Activated CD8-positive, alpha-beta memory T cell treated with anti-CD3 and anti-CD28 coated beads, Interleukin-2, amount 50 U/mL, for 48 hours (primary cell): ENCODE data around the gene RPTOR.

Experiments used
- DNase-seq: peaks from one replicate; pipeline ENCODE4 v3.0.0-alpha.2; 2020

RPTOR gene

GRCh38 chr17:80956321-80957190 is 411.9 kb downstream of the RPTOR start:
- no peak for DNase-seq

GRCh38 chr17:80957461-80957941 is 412.9 kb downstream of the RPTOR start:
- no peak for DNase-seq

GRCh38 chr17:80959330-80960036 is 414.8 kb downstream of the RPTOR start:
- no peak for DNase-seq

GRCh38 chr17:80960037-80960796 is 415.6 kb downstream of the RPTOR start:
- no peak for DNase-seq

- DNase-seq: no peak
Measured at GRCh38 chr17:80960797-80961452, 416.3 kb downstream of the RPTOR start.

GRCh38 chr17:80961541-80962330 is 417.1 kb downstream of the RPTOR start:
- DNase-seq: no peak

- DNase-seq: no peak
Measured at GRCh38 chr17:80962356-80963329, 418.0 kb downstream of the RPTOR start.

GRCh38 chr17:80963812-80964543 is 419.3 kb downstream of the RPTOR start:
- no peak for DNase-seq

GRCh38 chr17:80964544-80964856 is 419.9 kb downstream of the RPTOR start:
- DNase-seq: no peak

- no peak for DNase-seq
Measured at GRCh38 chr17:80964859-80965580, 420.4 kb downstream of the RPTOR start.

GRCh38 chr17:80965606-80966005 is 421.0 kb downstream of the RPTOR start:
- DNase-seq: no peak

- DNase-seq: no peak
Measured at GRCh38 chr17:80967404-80967872, 422.8 kb downstream of the RPTOR start.

- DNase-seq: no peak
Measured at GRCh38 chr17:80968602-80969029, 424.0 kb downstream of the RPTOR start.

GRCh38 chr17:80969030-80969673 is 424.5 kb downstream of the RPTOR start:
- no peak for DNase-seq

GRCh38 chr17:80969674-80970043 is 425.0 kb downstream of the RPTOR start:
- DNase-seq: no peak

GRCh38 chr17:80970044-80970761 is 425.6 kb downstream of the RPTOR start:
- DNase-seq: peak; percentile 74

GRCh38 chr17:80970762-80971703 is 426.4 kb downstream of the RPTOR start:
- DNase-seq: no peak
